Measurements from ENCODE around the gene NTN1.

NTN1 gene

GRCh38 chr17:9286434-9286833 lies 265.1 kb downstream of the NTN1 start:
- Histone ChIP-seq H4K20me1 (ENCODE audit: insufficient read depth) (no peaks in the 10 kb centered on the region), H3K79me2 (ENCODE audit: insufficient read depth, low read depth) (no peaks in the 10 kb centered on the region), H3K27me3 (ENCODE audit: insufficient read depth, low read depth) (no peaks in the 10 kb centered on the region), H2AFZ (ENCODE audit: low read depth) (no peak overlapping the region), H3K4me1 (ENCODE audit: low read depth, poor library complexity, severe bottlenecking) (no peaks in the 10 kb centered on the region), H3K4me2 (no peak overlapping the region), H3K36me3 (ENCODE audit: insufficient read depth) (no peaks in the 10 kb centered on the region), H3K9ac (no peak overlapping the region), H3K27ac (no peak overlapping the region), H3K4me3 (IDR thresholded peaks at IDR 0.05; ENCODE audit: insufficient read depth, low read depth, low read length) (no peak overlapping the region)
- TF ChIP-seq CTCF (conservative IDR thresholded peaks at IDR 0.05; ENCODE audit: low read depth, low read length): no peak

GRCh38 chr17:9287306-9287705 lies 266.0 kb downstream of the NTN1 start:
- Histone ChIP-seq H3K79me2 (ENCODE audit: insufficient read depth, low read depth) (no peaks in the 10 kb centered on the region), H4K20me1 (ENCODE audit: insufficient read depth) (no peaks in the 10 kb centered on the region), H3K27ac (no peak overlapping the region), H3K9ac (no peak overlapping the region), H3K4me3 (IDR thresholded peaks at IDR 0.05; ENCODE audit: insufficient read depth, low read depth, low read length) (no peak overlapping the region), H3K4me2 (no peak overlapping the region), H3K27me3 (ENCODE audit: insufficient read depth, low read depth) (no peaks in the 10 kb centered on the region), H2AFZ (ENCODE audit: low read depth) (no peak overlapping the region), H3K36me3 (ENCODE audit: insufficient read depth) (no peaks in the 10 kb centered on the region), H3K4me1 (ENCODE audit: low read depth, poor library complexity, severe bottlenecking) (no peaks in the 10 kb centered on the region)
- no peak for TF ChIP-seq CTCF (conservative IDR thresholded peaks at IDR 0.05; ENCODE audit: low read depth, low read length)

- no peak overlapping the region for H3K4me2 ChIP-seq
- no peaks in the 10 kb centered on the region for H3K36me3 ChIP-seq (ENCODE audit: insufficient read depth)
- TF ChIP-seq CTCF (conservative IDR thresholded peaks at IDR 0.05; ENCODE audit: low read depth, low read length): no peak
- no peaks in the 10 kb centered on the region for H3K4me1 ChIP-seq (ENCODE audit: low read depth, poor library complexity, severe bottlenecking)
- no peak overlapping the region for H2AFZ ChIP-seq (ENCODE audit: low read depth)
- no peak overlapping the region for H3K27ac ChIP-seq
- no peak overlapping the region for H3K9ac ChIP-seq
- H3K4me3 ChIP-seq (IDR thresholded peaks at IDR 0.05; ENCODE audit: insufficient read depth, low read depth, low read length): no peak overlapping the region
- H3K27me3 ChIP-seq (ENCODE audit: insufficient read depth, low read depth): no peaks in the 10 kb centered on the region
- H3K79me2 ChIP-seq (ENCODE audit: insufficient read depth, low read depth): no peaks in the 10 kb centered on the region
- no peaks in the 10 kb centered on the region for H4K20me1 ChIP-seq (ENCODE audit: insufficient read depth)
These were observed 268.9 kb downstream of the NTN1 start for GRCh38 chr17:9290226-9290613.

GRCh38 chr17:9291912-9292560 lies 270.7 kb downstream of the NTN1 start:
- Histone ChIP-seq H3K4me1 (ENCODE audit: low read depth, poor library complexity, severe bottlenecking) (no peaks in the 10 kb centered on the region), H4K20me1 (ENCODE audit: insufficient read depth) (no peaks in the 10 kb centered on the region), H3K4me2 (no peak overlapping the region), H3K27me3 (ENCODE audit: insufficient read depth, low read depth) (no peaks in the 10 kb centered on the region), H2AFZ (ENCODE audit: low read depth) (no peak overlapping the region), H3K4me3 (IDR thresholded peaks at IDR 0.05; ENCODE audit: insufficient read depth, low read depth, low read length) (no peak overlapping the region), H3K79me2 (ENCODE audit: insufficient read depth, low read depth) (no peaks in the 10 kb centered on the region), H3K36me3 (ENCODE audit: insufficient read depth) (no peaks in the 10 kb centered on the region), H3K9ac (no peak overlapping the region), H3K27ac (no peak overlapping the region)
- TF ChIP-seq CTCF (conservative IDR thresholded peaks at IDR 0.05; ENCODE audit: low read depth, low read length): no peak

Data from KMS-11 (cell line).